ENCODE measurements around the gene CRIP1. TPM values are rescaled to one million over a fixed set of nuclear protein-coding genes. Genes with fewer than 3 reads are reported as not detected.

Gene CRIP1
- total and polyA plus RNA-seq, 8 donors = 71.5 to 281 (median 112) TPM

- intact Hi-C loops (cut with DNase I) = no loop called here
- H3K27ac ChIP-seq = no peak overlapping the region
Observed at GRCh38 chr14:105447651-105448640, 38.7 kb upstream of the CRIP1 start.

GRCh38 chr14:105448706-105449111 lies 38.0 kb upstream of the CRIP1 start:
- ATAC-seq = peak; percentile 95
- DNase-seq = peak; percentile 62 to 90 (median 75)
- Histone ChIP-seq H3K4me3 (no peak overlapping the region), H3K9me3 (no peaks in the 10 kb centered on the region), H3K36me3 (peaks cover 0 to 51% of the 10 kb centered on the region in 2 donors), H3K4me1 (peaks cover 4 to 8% of the 10 kb centered on the region in 2 donors), H3K27ac (no peak overlapping the region), H3K27me3 (no peaks in the 10 kb centered on the region)
- TF ChIP-seq CTCF (IDR thresholded peaks at IDR 0.05) = peak; percentile 91 to 93
- intact Hi-C loops (cut with DNase I) = no loop called here

More at GRCh38 chr14:105447651-105448640, 38.7 kb upstream of the CRIP1 start:
- TF ChIP-seq CTCF (IDR thresholded peaks at IDR 0.05) = no peak
- Histone ChIP-seq H3K27me3 (no peaks in the 10 kb centered on the region), H3K4me1 (peaks cover 4 to 8% of the 10 kb centered on the region in 2 donors), H3K4me3 (no peak overlapping the region), H3K36me3 (peaks cover 0 to 45% of the 10 kb centered on the region in 2 donors), H3K9me3 (no peaks in the 10 kb centered on the region)
- ATAC-seq (no peak), DNase-seq (peak in 1 of 4 donors; percentile 62)

- intact Hi-C loops (cut with DNase I) = no loop called here
- peaks cover 0 to 58% of the 10 kb centered on the region in 2 donors for H3K36me3 ChIP-seq
Observed at GRCh38 chr14:105449276-105450122, 37.2 kb upstream of the CRIP1 start.

GRCh38 chr14:105450123-105450505 lies 36.6 kb upstream of the CRIP1 start:
- no peak overlapping the region for H3K27ac ChIP-seq
- no peaks in the 10 kb centered on the region for H3K27me3 ChIP-seq
- peaks cover 0 to 65% of the 10 kb centered on the region in 2 donors for H3K36me3 ChIP-seq
- H3K4me1 ChIP-seq = peaks cover 4 to 8% of the 10 kb centered on the region in 2 donors
- H3K9me3 ChIP-seq = no peaks in the 10 kb centered on the region
- ATAC-seq (no peak), DNase-seq (peak in 1 of 4 donors; percentile 64)
- no peak for TF ChIP-seq CTCF (IDR thresholded peaks at IDR 0.05)
- intact Hi-C loops (cut with DNase I) = no loop called here
- H3K4me3 ChIP-seq = no peak overlapping the region

More at GRCh38 chr14:105449276-105450122, 37.2 kb upstream of the CRIP1 start:
- Histone ChIP-seq H3K27me3 (no peaks in the 10 kb centered on the region), H3K4me3 (no peak overlapping the region), H3K27ac (no peak overlapping the region), H3K4me1 (peaks cover 4 to 8% of the 10 kb centered on the region in 2 donors), H3K9me3 (no peaks in the 10 kb centered on the region)
- ATAC-seq = no peak
- TF ChIP-seq CTCF (IDR thresholded peaks at IDR 0.05) = no peak
- DNase-seq = peak in 1 of 4 donors; percentile 79

All from left lung (tissue), 10 donors.